ENCODE measurements around the gene THSD4.

Gene THSD4

DNA sequence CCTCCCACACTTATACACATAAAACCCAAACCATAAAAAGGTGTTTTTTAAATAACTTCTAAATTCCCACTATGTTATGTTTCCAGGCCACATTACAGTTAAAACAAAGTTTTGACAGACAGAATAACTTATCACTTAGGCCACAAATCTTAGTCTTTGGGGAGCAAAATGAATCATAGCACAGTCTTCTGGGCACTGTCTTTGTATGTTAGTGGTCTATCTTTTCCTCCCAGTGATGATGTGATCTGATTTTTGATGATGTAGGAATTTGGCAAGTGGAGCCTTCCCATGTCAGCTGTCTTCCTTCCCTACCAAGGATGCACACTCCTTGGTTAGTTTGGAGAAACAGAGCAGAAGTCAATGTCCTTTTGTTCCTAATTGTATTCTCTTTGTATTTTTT lies 67.3 kb downstream of the THSD4 start:
- no peak overlapping the region for H3K4me3 ChIP-seq (ENCODE audit: low read length)
- TF ChIP-seq EZH2phosphoT487 (IDR thresholded peaks at IDR 0.05; ENCODE audit: low read depth): no peak
- TF ChIP-seq, protein P1, sequence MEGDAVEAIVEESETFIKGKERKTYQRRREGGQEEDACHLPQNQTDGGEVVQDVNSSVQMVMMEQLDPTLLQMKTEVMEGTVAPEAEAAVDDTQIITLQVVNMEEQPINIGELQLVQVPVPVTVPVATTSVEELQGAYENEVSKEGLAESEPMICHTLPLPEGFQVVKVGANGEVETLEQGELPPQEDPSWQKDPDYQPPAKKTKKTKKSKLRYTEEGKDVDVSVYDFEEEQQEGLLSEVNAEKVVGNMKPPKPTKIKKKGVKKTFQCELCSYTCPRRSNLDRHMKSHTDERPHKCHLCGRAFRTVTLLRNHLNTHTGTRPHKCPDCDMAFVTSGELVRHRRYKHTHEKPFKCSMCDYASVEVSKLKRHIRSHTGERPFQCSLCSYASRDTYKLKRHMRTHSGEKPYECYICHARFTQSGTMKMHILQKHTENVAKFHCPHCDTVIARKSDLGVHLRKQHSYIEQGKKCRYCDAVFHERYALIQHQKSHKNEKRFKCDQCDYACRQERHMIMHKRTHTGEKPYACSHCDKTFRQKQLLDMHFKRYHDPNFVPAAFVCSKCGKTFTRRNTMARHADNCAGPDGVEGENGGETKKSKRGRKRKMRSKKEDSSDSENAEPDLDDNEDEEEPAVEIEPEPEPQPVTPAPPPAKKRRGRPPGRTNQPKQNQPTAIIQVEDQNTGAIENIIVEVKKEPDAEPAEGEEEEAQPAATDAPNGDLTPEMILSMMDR (IDR thresholded peaks at IDR 0.05; ENCODE audit: low read depth, low read length): no peak
- H3K4me2 ChIP-seq (ENCODE audit: low read length): no peak overlapping the region
- H4K20me1 ChIP-seq (ENCODE audit: insufficient read depth, low read length): no peaks in the 10 kb centered on the region
- H3K9ac ChIP-seq (ENCODE audit: low read length): no peak overlapping the region
- no peaks in the 10 kb centered on the region for H3K36me3 ChIP-seq (replicated peaks; ENCODE audit: low read depth, low read length)
- peaks cover 3% of the 10 kb centered on the region; the same call in 1 of the 2 replicates for H3K4me1 ChIP-seq (ENCODE audit: low read length)
- H2AFZ ChIP-seq (ENCODE audit: low read depth, low read length): no peak overlapping the region
- no peaks in the 10 kb centered on the region for H3K9me3 ChIP-seq (ENCODE audit: insufficient read depth, low read length)
- H3K27me3 ChIP-seq (ENCODE audit: low read depth, low read length): peaks cover 36% of the 10 kb centered on the region
- no peaks in the 10 kb centered on the region for H3K79me2 ChIP-seq (ENCODE audit: low read length)
- H3K27ac ChIP-seq (ENCODE audit: low read length): no peak overlapping the region

DNA sequence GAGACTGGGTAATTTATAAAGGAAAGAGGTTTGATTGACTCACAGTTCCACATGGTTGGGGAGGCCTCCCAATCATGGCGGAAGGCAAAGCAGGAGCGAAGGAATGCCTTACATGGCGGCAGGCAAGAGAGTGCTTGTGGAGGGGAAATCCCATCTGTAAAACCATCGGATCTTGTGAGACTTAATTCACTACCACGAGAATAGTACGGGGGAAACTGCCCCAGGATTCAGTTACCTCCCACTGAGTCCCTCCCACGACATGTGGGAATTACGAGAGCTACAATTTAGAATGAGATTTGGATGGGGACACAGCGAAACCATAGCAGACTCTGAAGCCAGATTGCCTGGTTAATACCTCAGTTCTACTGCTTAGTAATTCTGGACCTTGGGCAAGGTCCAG lies 67.8 kb downstream of the THSD4 start:
- H3K36me3 ChIP-seq (replicated peaks; ENCODE audit: low read depth, low read length): no peaks in the 10 kb centered on the region
- H3K79me2 ChIP-seq (ENCODE audit: low read length): no peaks in the 10 kb centered on the region
- H3K9ac ChIP-seq (ENCODE audit: low read length): no peak overlapping the region
- H3K9me3 ChIP-seq (ENCODE audit: insufficient read depth, low read length): no peaks in the 10 kb centered on the region
- TF ChIP-seq, protein P1 (IDR thresholded peaks at IDR 0.05; ENCODE audit: low read depth, low read length): no peak
- TF ChIP-seq EZH2phosphoT487 (IDR thresholded peaks at IDR 0.05; ENCODE audit: low read depth): no peak
- H3K4me3 ChIP-seq (ENCODE audit: low read length): no peak overlapping the region
- H4K20me1 ChIP-seq (ENCODE audit: insufficient read depth, low read length): no peaks in the 10 kb centered on the region
- H3K27ac ChIP-seq (ENCODE audit: low read length): no peak overlapping the region
- no peak overlapping the region for H3K4me2 ChIP-seq (ENCODE audit: low read length)
- peaks cover 41% of the 10 kb centered on the region for H3K27me3 ChIP-seq (ENCODE audit: low read depth, low read length)
- no peak overlapping the region for H2AFZ ChIP-seq (ENCODE audit: low read depth, low read length)
- H3K4me1 ChIP-seq (ENCODE audit: low read length): peaks cover 3% of the 10 kb centered on the region; the same call in 1 of the 2 replicates

DNA sequence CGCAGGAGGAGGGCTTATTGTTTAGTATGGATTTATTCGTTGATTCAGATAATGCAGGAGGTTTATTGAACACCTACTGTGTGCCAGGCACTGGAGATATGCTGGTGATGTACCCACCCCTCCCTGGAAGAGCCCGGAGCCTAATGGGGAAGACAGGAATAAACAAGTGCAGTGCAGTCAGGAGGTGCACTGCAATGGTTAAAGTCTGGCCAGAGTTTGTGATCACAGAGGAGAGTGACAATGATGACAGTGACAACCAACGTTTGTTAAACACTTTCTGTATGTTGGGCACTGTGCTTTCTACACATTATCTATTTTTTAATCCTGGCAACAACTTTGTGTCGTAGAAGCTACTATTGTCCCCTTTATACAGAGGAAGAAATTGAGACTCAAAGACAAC lies 70.4 kb downstream of the THSD4 start:
- Histone ChIP-seq H3K4me2 (ENCODE audit: low read length) (no peak overlapping the region), H3K27ac (ENCODE audit: low read length) (no peak overlapping the region), H4K20me1 (ENCODE audit: insufficient read depth, low read length) (no peaks in the 10 kb centered on the region), H2AFZ (ENCODE audit: low read depth, low read length) (no peak overlapping the region), H3K4me1 (ENCODE audit: low read length) (peaks cover 8% of the 10 kb centered on the region), H3K4me3 (ENCODE audit: low read length) (no peak overlapping the region), H3K9ac (ENCODE audit: low read length) (no peak overlapping the region), H3K9me3 (ENCODE audit: insufficient read depth, low read length) (no peaks in the 10 kb centered on the region), H3K27me3 (ENCODE audit: low read depth, low read length) (peaks cover 59% of the 10 kb centered on the region), H3K36me3 (replicated peaks; ENCODE audit: low read depth, low read length) (no peaks in the 10 kb centered on the region), H3K79me2 (ENCODE audit: low read length) (no peaks in the 10 kb centered on the region)
- TF ChIP-seq, protein P1 (IDR thresholded peaks at IDR 0.05; ENCODE audit: low read depth, low read length): no peak

DNA sequence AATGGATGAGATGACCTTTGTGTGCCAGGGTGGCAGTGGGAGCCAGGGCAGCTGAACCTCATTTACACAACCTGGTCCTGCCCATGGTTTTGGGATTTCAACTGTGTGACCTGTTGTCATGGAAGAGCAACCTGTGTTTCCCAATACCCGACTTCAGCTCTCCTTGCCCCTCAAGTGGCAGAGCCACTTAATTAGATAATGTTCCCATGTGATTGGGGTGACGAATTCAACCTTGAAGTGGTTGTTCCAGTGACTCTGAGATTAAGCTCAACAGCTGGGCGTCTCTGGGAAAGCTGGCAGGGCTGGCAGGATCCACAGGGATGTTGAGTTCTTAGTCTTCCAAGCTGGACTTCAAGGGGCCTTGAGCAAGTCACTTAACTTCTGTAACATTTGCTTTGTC lies 71.0 kb downstream of the THSD4 start:
- H3K27me3 ChIP-seq (ENCODE audit: low read depth, low read length): peaks cover 59% of the 10 kb centered on the region
- no peak overlapping the region for H3K4me3 ChIP-seq (ENCODE audit: low read length)
- H3K79me2 ChIP-seq (ENCODE audit: low read length): no peaks in the 10 kb centered on the region
- H3K9ac ChIP-seq (ENCODE audit: low read length): no peak overlapping the region
- H3K9me3 ChIP-seq (ENCODE audit: insufficient read depth, low read length): no peaks in the 10 kb centered on the region
- TF ChIP-seq, protein P1 (IDR thresholded peaks at IDR 0.05; ENCODE audit: low read depth, low read length): no peak
- TF ChIP-seq EZH2phosphoT487 (IDR thresholded peaks at IDR 0.05; ENCODE audit: low read depth): no peak
- no peaks in the 10 kb centered on the region for H3K36me3 ChIP-seq (replicated peaks; ENCODE audit: low read depth, low read length)
- H3K27ac ChIP-seq (ENCODE audit: low read length): no peak overlapping the region
- H3K4me1 ChIP-seq (ENCODE audit: low read length): peaks cover 8% of the 10 kb centered on the region
- H2AFZ ChIP-seq (ENCODE audit: low read depth, low read length): no peak overlapping the region
- H3K4me2 ChIP-seq (ENCODE audit: low read length): no peak overlapping the region
- no peaks in the 10 kb centered on the region for H4K20me1 ChIP-seq (ENCODE audit: insufficient read depth, low read length)

Data from OCI-LY3 (cell line).